ACHN (cell line): ENCODE measurements around the gene TSPAN5.
"Not testable (repeated sequence)": the region's sequence is repeated elsewhere in the genome, so short reads cannot be mapped to it uniquely, and the experiment has no call there.

Experiments used
- DNase-seq: peaks from one replicate; pipeline ENCODE4 v3.0.0-alpha.2; 2015
- in situ Hi-C: cut with HindIII; loops from 2 replicates; pipeline ENCODE4 v1.10.0; 2017; ENCODE audit warnings: low sequenced_read_pairs, low pct_ligation_motif_present, low pct_unique_long_range_greater_than_20kb

The TSPAN5 gene

GRCh38 chr4:98540803-98541202 is 117.6 kb downstream of the TSPAN5 start:
- DNase-seq: no peak
- in situ Hi-C loops: no loop called here

GRCh38 chr4:98539741-98540140 is 118.7 kb downstream of the TSPAN5 start:
- no peak for DNase-seq
- in situ Hi-C loops: no loop called here

- in situ Hi-C loops: no loop called here
- DNase-seq: no peak
Observed at GRCh38 chr4:98539299-98539698, 119.1 kb downstream of the TSPAN5 start.

GRCh38 chr4:98536631-98537030 is 121.8 kb downstream of the TSPAN5 start:
- in situ Hi-C loops: no loop called here
- DNase-seq: no peak

- in situ Hi-C loops: not testable (repeated sequence)
Observed at GRCh38 chr4:98534146-98534545, 124.3 kb downstream of the TSPAN5 start.

GRCh38 chr4:98530572-98530971 is 127.8 kb downstream of the TSPAN5 start:
- in situ Hi-C loops: no loop called here
- DNase-seq: no peak

More at GRCh38 chr4:98534146-98534545, 124.3 kb downstream of the TSPAN5 start:
- DNase-seq: not testable (repeated sequence)

- no peak for DNase-seq
- in situ Hi-C loops: no loop called here
Observed at GRCh38 chr4:98529970-98530569, 128.3 kb downstream of the TSPAN5 start.

GRCh38 chr4:98528882-98529281 is 129.5 kb downstream of the TSPAN5 start:
- DNase-seq: no peak

GRCh38 chr4:98527534-98528269 is 130.7 kb downstream of the TSPAN5 start:
- DNase-seq: no peak
- in situ Hi-C loops: no loop called here

More at GRCh38 chr4:98528882-98529281, 129.5 kb downstream of the TSPAN5 start:
- in situ Hi-C loops: no loop called here

- no peak for DNase-seq
- in situ Hi-C loops: no loop called here
Observed at GRCh38 chr4:98524230-98524629, 134.2 kb downstream of the TSPAN5 start.

GRCh38 chr4:98522636-98523395 is 135.6 kb downstream of the TSPAN5 start:
- in situ Hi-C loops: no loop called here
- DNase-seq: peak; percentile 11

GRCh38 chr4:98522062-98522461 is 136.3 kb downstream of the TSPAN5 start:
- DNase-seq: no peak
- in situ Hi-C loops: no loop called here

- in situ Hi-C loops: no loop called here
- DNase-seq: no peak
Observed at GRCh38 chr4:98521486-98521885, 136.9 kb downstream of the TSPAN5 start.

- DNase-seq: no peak
- in situ Hi-C loops: no loop called here
Observed at GRCh38 chr4:98519268-98519977, 139.0 kb downstream of the TSPAN5 start.

- in situ Hi-C loops: no loop called here
Observed at GRCh38 chr4:98518559-98519267, 139.7 kb downstream of the TSPAN5 start.

GRCh38 chr4:98517218-98518021 is 141.0 kb downstream of the TSPAN5 start:
- in situ Hi-C loops: no loop called here
- DNase-seq: no peak

More at GRCh38 chr4:98518559-98519267, 139.7 kb downstream of the TSPAN5 start:
- no peak for DNase-seq

GRCh38 chr4:98516441-98517217 is 141.8 kb downstream of the TSPAN5 start:
- no peak for DNase-seq
- in situ Hi-C loops: no loop called here
